GM23338 (cell line): ENCODE results near the gene ZMYND12. TPM values are rescaled to one million over a fixed set of nuclear protein-coding genes. Genes with fewer than 3 reads are reported as not detected.

Experiments
- ATAC-seq: fragments of 200-7000 bp; cut with Tn5 transposase; 3 replicates; pipeline ENCODE4 v1.9.1; 2020
- DNase-seq: peaks from one replicate; pipeline ENCODE4 v3.0.0-alpha.2; 2015; ENCODE audit warnings: low spot score
- H2AFZ ChIP-seq: fragments of 200-600 bp; sonication (generic); 2 replicates; pipeline ENCODE4 v1.8.0; 2016; ENCODE audit warnings: antibody characterized with exemption, mild to moderate bottlenecking, moderate library complexity
- H3F3A ChIP-seq: fragments of 200-600 bp; sonication (generic); replicated peaks from 2 replicates; pipeline ENCODE4 v1.8.0; 2017; ENCODE audit warnings: antibody characterized with exemption, mixed run types, low read depth
- H3K27ac ChIP-seq: fragments of 200-600 bp; sonication (generic); 2 replicates; pipeline ENCODE4 v1.6.1; 2016; ENCODE audit warnings: low read depth
- H3K27me3 ChIP-seq: fragments of 200-600 bp; sonication (generic); 2 replicates; pipeline ENCODE4 v1.8.0; 2016; ENCODE audit warnings: mild to moderate bottlenecking, mixed run types, moderate library complexity; ENCODE audit not compliant: insufficient read depth
- H3K36me3 ChIP-seq: fragments of 200-600 bp; sonication (generic); 2 replicates; pipeline ENCODE4 v1.8.0; 2016; ENCODE audit warnings: mild to moderate bottlenecking; ENCODE audit not compliant: insufficient read depth
- H3K4me1 ChIP-seq: fragments of 200-600 bp; sonication (generic); 2 replicates; pipeline ENCODE4 v1.8.0; 2016; ENCODE audit warnings: mild to moderate bottlenecking, moderate library complexity; ENCODE audit not compliant: insufficient read depth
- H3K4me2 ChIP-seq: fragments of 200-600 bp; sonication (generic); 2 replicates; pipeline ENCODE4 v1.7.1; 2017; ENCODE audit warnings: mixed run types
- H3K4me3 ChIP-seq: fragments of 200-600 bp; sonication (generic); 2 replicates; pipeline ENCODE4 v1.6.1; 2016; ENCODE audit warnings: mixed run types
- H3K79me2 ChIP-seq: fragments of 200-600 bp; sonication (generic); replicated peaks from 2 replicates; pipeline ENCODE4 v1.8.0; 2017; ENCODE audit warnings: mild to moderate bottlenecking; ENCODE audit not compliant: insufficient read depth
- H3K9me2 ChIP-seq: fragments of 200-600 bp; sonication (generic); 2 replicates; pipeline ENCODE4 v1.8.0; 2017; ENCODE audit not compliant: insufficient read depth
- H4K20me1 ChIP-seq: fragments of 200-600 bp; sonication (generic); replicated peaks from 2 replicates; pipeline ENCODE4 v1.8.0; 2017; ENCODE audit warnings: mild to moderate bottlenecking; ENCODE audit not compliant: insufficient read depth
- H3K27ac Mint-ChIP-seq: 2 replicates; pipeline ENCODE4 v1.8.0; 2020; ENCODE audit warnings: inconsistent platforms, mild to moderate bottlenecking, moderate library complexity, mixed read lengths
- H3K27me3 Mint-ChIP-seq: 3 replicates; pipeline ENCODE4 v1.8.0; 2022; ENCODE audit warnings: low read depth, mild to moderate bottlenecking, moderate library complexity, mixed read lengths, inconsistent platforms; ENCODE audit not compliant: insufficient read depth, poor library complexity
- H3K36me3 Mint-ChIP-seq: 3 replicates; pipeline ENCODE4 v1.8.0; 2021; ENCODE audit warnings: low read depth, mild to moderate bottlenecking, inconsistent platforms, moderate library complexity, mixed read lengths
- H3K4me1 Mint-ChIP-seq: 3 replicates; pipeline ENCODE4 v1.8.0; 2020; ENCODE audit warnings: mild to moderate bottlenecking, inconsistent platforms, mixed read lengths
- H3K4me3 Mint-ChIP-seq: 3 replicates; pipeline ENCODE4 v1.8.0; 2021; ENCODE audit warnings: moderate library complexity, mild to moderate bottlenecking, inconsistent platforms, mixed read lengths
- H3K9me3 Mint-ChIP-seq: 3 replicates; pipeline ENCODE4 v1.8.0; 2020; ENCODE audit warnings: moderate library complexity, mild to moderate bottlenecking, inconsistent platforms, mixed read lengths
- CTCF ChIP-seq, 2 experiments: fragments of 200-600 bp in 1 of 2; sonication (generic) in 1 of 2; conservative IDR thresholded peaks; 2 replicates each; pipeline versions ENCODE4 v1.5.1 to v1.6.1; 2016 to 2017; ENCODE audit warnings: antibody characterized with exemption in 2 of 2, low read depth in 2 of 2, mild to moderate bottlenecking in 2 of 2, moderate library complexity in 1 of 2
- ETS1 ChIP-seq: IDR thresholded peaks from 2 replicates; pipeline ENCODE4 v1.6.1; 2016; ENCODE audit warnings: antibody characterized with exemption
- EZH2phosphoT487 ChIP-seq: fragments of 200-600 bp; sonication (generic); IDR thresholded peaks from one replicate; pipeline ENCODE4 v1.8.1; 2018; ENCODE audit warnings: antibody characterized with exemption; ENCODE audit not compliant: unreplicated experiment
- JUNB ChIP-seq: IDR thresholded peaks from one replicate; pipeline ENCODE4 v1.6.1; 2016; ENCODE audit warnings: antibody characterized with exemption; ENCODE audit not compliant: unreplicated experiment
- STAT1 ChIP-seq: IDR thresholded peaks from one replicate; pipeline ENCODE4 v1.6.1; 2016; ENCODE audit warnings: antibody characterized with exemption; ENCODE audit not compliant: unreplicated experiment
- ZNF114 ChIP-seq: fragments of 250-450 bp; sonication (Bioruptor Pico); IDR thresholded peaks from 2 replicates; pipeline ENCODE4 v1.5.0; 2020; ENCODE audit warnings: mild to moderate bottlenecking, moderate library complexity
- ZNF331 ChIP-seq: fragments of 250-450 bp; sonication (Bioruptor Pico); IDR thresholded peaks from 2 replicates; pipeline ENCODE4 v1.5.0; 2020; ENCODE audit warnings: low read depth, mild to moderate bottlenecking, moderate library complexity
- ZNF462 ChIP-seq: fragments of 250-450 bp; sonication (Bioruptor Pico); IDR thresholded peaks from 2 replicates; pipeline ENCODE4 v1.5.0; 2020; ENCODE audit warnings: mild to moderate bottlenecking, moderate library complexity
- polyA plus RNA-seq: library from polyadenylated mRNA; unstranded; fragments of >200 nt; fragmentation: Nextera tagmentation; extraction: Ambion mirVana; gene quantifications from 2 replicates; pipeline ENCODE4 v1.2.1, GENCODE V29; 2016
- total RNA-seq: library from RNA; depleted of rRNA; stranded (reverse); fragments of >200 nt; shearing (Covaris generic); gene quantifications from 2 replicates; pipeline ENCODE4 v1.2.3, GENCODE V29; 2014

Gene ZMYND12
- total and polyA plus RNA-seq, 2 experiments from 2014 or later: 0.16 to 0.63 TPM

GRCh38 chr1:42456754-42457089 is 900 bp upstream of the ZMYND12 start (continued):
- TF ChIP-seq ZNF462 (CRISPR knock-in tag): no peak
- TF ChIP-seq EZH2phosphoT487: no peak
- TF ChIP-seq JUNB: no peak
- no peak for TF ChIP-seq STAT1

- no peak for ATAC-seq
- Histone ChIP-seq H4K20me1 (no peaks in the 10 kb centered on the region), H3K4me3 (no peak overlapping the region), H3K36me3 (no peaks in the 10 kb centered on the region; the same call in 1 of the 2 replicates), H2AFZ (no peak overlapping the region), H3K9me2 (no peaks in the 10 kb centered on the region), H3K79me2 (peaks cover 19% of the 10 kb centered on the region; the same call in 1 of the 2 replicates), H3K27ac (no peak overlapping the region), H3K27me3 (no peaks in the 10 kb centered on the region), H3K4me2 (no peak overlapping the region), H3F3A (0 out of 2 replicates have a peak, but pooled peaks cover 12% of the 10 kb centered on the region), H3K4me1 (peaks cover 13% of the 10 kb centered on the region)
- Mint-ChIP-seq H3K27ac (no peak overlapping the region), H3K4me1 (peaks cover 8% of the 10 kb centered on the region), H3K36me3 (peaks cover 18% of the 10 kb centered on the region), H3K27me3 (peaks cover 13% of the 10 kb centered on the region), H3K9me3 (no peaks in the 10 kb centered on the region), H3K4me3 (no peak overlapping the region)
- no peak for TF ChIP-seq EZH2phosphoT487
- no peak for TF ChIP-seq ZNF331 (CRISPR knock-in tag)
- no peak for TF ChIP-seq CTCF (conservative IDR thresholded peaks at IDR 0.05; ENCODE audit: low read depth in 2 of 2)
- no peak for TF ChIP-seq ZNF114 (CRISPR knock-in tag)
- TF ChIP-seq ETS1: no peak
- TF ChIP-seq JUNB: no peak
- no peak for DNase-seq
These were observed 1.4 kb downstream of the ZMYND12 start for GRCh38 chr1:42454403-42454802.
